Activated CD4-positive, alpha-beta memory T cell treated with anti-CD3 and anti-CD28 coated beads, Interleukin-2, amount 10 ng/mL, durations not matched to agents 7 days and 5 days (primary cell): ENCODE data around the gene MMP24. TPM values are rescaled to one million over a fixed set of nuclear protein-coding genes. Genes with fewer than 3 reads are reported as not detected.
"Not testable (repeated sequence)": the region's sequence is repeated elsewhere in the genome, so short reads cannot be mapped to it uniquely, and the experiment has no call there.

Experiments used
- CTCF ChIA-PET: fragments of 350-600 bp; sonication (Branson Sonifier 250); formaldehyde crosslinking; loops from one replicate; lab custom pipeline; 2021; ENCODE audit warnings: antibody characterized with exemption, inconsistent platforms; lab: Charles Lee
- POLR2A ChIA-PET: fragments of 350-600 bp; sonication (Branson Sonifier 250); formaldehyde crosslinking; loops from one replicate; lab custom pipeline; 2021; ENCODE audit warnings: antibody characterized with exemption; lab: Charles Lee
- DNase-seq: peaks from one replicate; pipeline ENCODE4 v3.0.0-alpha.2; 2020
- H3K27ac Mint-ChIP-seq: one replicate; pipeline ENCODE4 v1.8.0; 2021; ENCODE audit warnings: mild to moderate bottlenecking, mixed read lengths
- H3K27me3 Mint-ChIP-seq: one replicate; pipeline ENCODE4 v1.8.0; 2021; ENCODE audit warnings: mixed read lengths
- H3K36me3 Mint-ChIP-seq: one replicate; pipeline ENCODE4 v1.8.0; 2021; ENCODE audit warnings: low read depth, mixed read lengths
- H3K4me1 Mint-ChIP-seq: one replicate; pipeline ENCODE4 v1.8.0; 2021; ENCODE audit warnings: mixed read lengths
- H3K4me3 Mint-ChIP-seq: one replicate; pipeline ENCODE4 v1.8.0; 2021; ENCODE audit warnings: mild to moderate bottlenecking, mixed read lengths
- H3K9me3 Mint-ChIP-seq: one replicate; pipeline ENCODE4 v1.8.0; 2021; ENCODE audit warnings: mixed read lengths
- total RNA-seq, 2 experiments: library from RNA; stranded (reverse); gene quantifications; one replicate each; pipeline ENCODE4 v1.2.3, GENCODE V29; 2021

The MMP24 gene
- total RNA-seq, 2 experiments from 2014 or later: not detected

- DNase-seq, H3K27me3 Mint-ChIP-seq, H3K9me3 Mint-ChIP-seq, H3K4me3 Mint-ChIP-seq, POLR2A ChIA-PET, H3K27ac Mint-ChIP-seq: not testable (repeated sequence)
- CTCF ChIA-PET: interaction anchor here (1.1 to 2.5 kb wide), 2 partner anchors 10 to 12 kb away, joined by 3 to 6 read pairs; no protein-coding TSS in a partner anchor
- H3K36me3 Mint-ChIP-seq: peaks cover 14% of the 10 kb centered on the region
- peaks cover 65% of the 10 kb centered on the region for H3K4me1 Mint-ChIP-seq
Measured at GRCh38 chr20:35315632-35316020, 89.1 kb downstream of the MMP24 start.

GRCh38 chr20:35316086-35316485 lies 89.6 kb downstream of the MMP24 start:
- ChIA-PET CTCF (interaction anchor here (2.9 kb wide), 1 partner anchor 13 kb away, joined by 16 read pairs; no protein-coding TSS in a partner anchor), POLR2A (no interaction called here)
- no peaks in the 10 kb centered on the region for H3K27me3 Mint-ChIP-seq
- no peak overlapping the region for H3K27ac Mint-ChIP-seq
- peaks cover 62% of the 10 kb centered on the region for H3K4me1 Mint-ChIP-seq
- H3K36me3 Mint-ChIP-seq: peaks cover 16% of the 10 kb centered on the region
- DNase-seq: no peak
- H3K4me3 Mint-ChIP-seq: no peak overlapping the region
- no peaks in the 10 kb centered on the region for H3K9me3 Mint-ChIP-seq

GRCh38 chr20:35317416-35318210 lies 91.1 kb downstream of the MMP24 start:
- Mint-ChIP-seq H3K4me1 (peaks cover 48% of the 10 kb centered on the region), H3K36me3 (peaks cover 10% of the 10 kb centered on the region), H3K27ac (no peak overlapping the region), H3K9me3 (no peaks in the 10 kb centered on the region), H3K27me3 (no peaks in the 10 kb centered on the region), H3K4me3 (no peak overlapping the region)
- no peak for DNase-seq
- ChIA-PET CTCF (interaction anchor here (1.0 to 2.9 kb wide), 6 partner anchors 10 to 130 kb away, joined by 3 to 16 read pairs (median 4); no protein-coding TSS in a partner anchor), POLR2A (interaction anchor here (1.2 to 1.4 kb wide), 2 partner anchors 12 to 94 kb away, joined by 3 to 6 read pairs; partner anchors contain the start of gene UQCC1)

GRCh38 chr20:35318502-35319157 lies 92.1 kb downstream of the MMP24 start:
- no peak for DNase-seq
- Mint-ChIP-seq H3K4me3 (no peak overlapping the region), H3K4me1 (peaks cover 49% of the 10 kb centered on the region), H3K36me3 (peaks cover 11% of the 10 kb centered on the region), H3K9me3 (no peaks in the 10 kb centered on the region), H3K27me3 (no peaks in the 10 kb centered on the region), H3K27ac (no peak overlapping the region)
- ChIA-PET POLR2A (interaction anchor here (1.2 to 1.4 kb wide), 2 partner anchors 13 to 93 kb away, joined by 3 to 6 read pairs; partner anchors contain the start of gene UQCC1), CTCF (interaction anchor here (1.2 to 2.9 kb wide), 4 partner anchors 11 to 71 kb away, joined by 3 to 16 read pairs (median 8); no protein-coding TSS in a partner anchor)

GRCh38 chr20:35319192-35319870 lies 92.8 kb downstream of the MMP24 start:
- H3K27ac Mint-ChIP-seq: no peak overlapping the region
- POLR2A ChIA-PET: interaction anchor here (0.6 to 1.2 kb wide), 2 partner anchors 14 to 127 kb away, joined by 3 to 6 read pairs; no protein-coding TSS in a partner anchor
- H3K27me3 Mint-ChIP-seq: no peaks in the 10 kb centered on the region
- no peak overlapping the region for H3K4me3 Mint-ChIP-seq
- peaks cover 44% of the 10 kb centered on the region for H3K4me1 Mint-ChIP-seq
- CTCF ChIA-PET: interaction anchor here (2.9 kb wide), 1 partner anchor 10 kb away, joined by 16 read pairs; no protein-coding TSS in a partner anchor
- no peak for DNase-seq
- H3K36me3 Mint-ChIP-seq: peaks cover 10% of the 10 kb centered on the region
- H3K9me3 Mint-ChIP-seq: no peaks in the 10 kb centered on the region

GRCh38 chr20:35319871-35320197 lies 93.3 kb downstream of the MMP24 start:
- Mint-ChIP-seq H3K27ac (no peak overlapping the region), H3K4me1 (peaks cover 39% of the 10 kb centered on the region), H3K4me3 (no peak overlapping the region), H3K36me3 (peaks cover 9% of the 10 kb centered on the region), H3K9me3 (no peaks in the 10 kb centered on the region), H3K27me3 (no peaks in the 10 kb centered on the region)
- ChIA-PET CTCF (interaction anchor here (1.1 to 3.4 kb wide), 2 partner anchors 10 to 14 kb away, joined by 5 to 24 read pairs; no protein-coding TSS in a partner anchor), POLR2A (interaction anchor here (0.6 kb wide), 1 partner anchor 127 kb away, joined by 3 read pairs; no protein-coding TSS in a partner anchor)
- DNase-seq: no peak

GRCh38 chr20:35320396-35321126 lies 94.1 kb downstream of the MMP24 start:
- Mint-ChIP-seq H3K36me3 (peaks cover 7% of the 10 kb centered on the region), H3K4me3 (no peak overlapping the region), H3K4me1 (peaks cover 32% of the 10 kb centered on the region), H3K9me3 (no peaks in the 10 kb centered on the region), H3K27ac (no peak overlapping the region), H3K27me3 (no peaks in the 10 kb centered on the region)
- no peak for DNase-seq
- CTCF ChIA-PET: interaction anchor here (1.1 to 3.4 kb wide), 2 partner anchors 9 to 15 kb away, joined by 5 to 24 read pairs; no protein-coding TSS in a partner anchor
- POLR2A ChIA-PET: interaction anchor here (0.7 kb wide), 1 partner anchor 11 kb away, joined by 3 read pairs; no protein-coding TSS in a partner anchor

GRCh38 chr20:35325401-35325800 lies 98.9 kb downstream of the MMP24 start:
- H3K9me3 Mint-ChIP-seq: no peaks in the 10 kb centered on the region
- ChIA-PET CTCF (no interaction called here), POLR2A (no interaction called here)
- H3K4me3 Mint-ChIP-seq: no peak overlapping the region
- no peak overlapping the region for H3K27ac Mint-ChIP-seq
- H3K27me3 Mint-ChIP-seq: no peaks in the 10 kb centered on the region
- peaks cover 7% of the 10 kb centered on the region for H3K36me3 Mint-ChIP-seq
- H3K4me1 Mint-ChIP-seq: peaks cover 14% of the 10 kb centered on the region
- DNase-seq: no peak

GRCh38 chr20:35326021-35326739 lies 99.7 kb downstream of the MMP24 start:
- DNase-seq: no peak
- Mint-ChIP-seq H3K27me3 (no peaks in the 10 kb centered on the region), H3K36me3 (peaks cover 5% of the 10 kb centered on the region), H3K9me3 (no peaks in the 10 kb centered on the region), H3K27ac (no peak overlapping the region), H3K4me1 (peaks cover 14% of the 10 kb centered on the region), H3K4me3 (no peak overlapping the region)
- CTCF ChIA-PET: no interaction called here
- POLR2A ChIA-PET: no interaction called here
